Thoracic aorta (tissue), 2 donors: ENCODE data around the gene NFIX. TPM values are rescaled to one million over a fixed set of nuclear protein-coding genes. Genes with fewer than 3 reads are reported as not detected.
"Not testable (repeated sequence)": the region's sequence is repeated elsewhere in the genome, so short reads cannot be mapped to it uniquely, and the experiment has no call there.

ENCODE experiments used
- ATAC-seq: fragments of 150-250 bp; one replicate; pipeline ENCODE4 v1.8.0; 2017; ENCODE audit warnings: low read depth; ENCODE audit not compliant: insufficient number of reproducible peaks, low FRiP score
- DNase-seq: peaks from one replicate; pipeline ENCODE4 v3.0.0-alpha.2; 2020; ENCODE audit warnings: low spot score
- H3K27ac ChIP-seq, 2 donors: fragments of 200-600 bp; sonication (generic); 1 replicate in 1 of 2; 2 replicates in 1 of 2; pipeline ENCODE4 v1.5.1; 2016; ENCODE audit warnings: mild to moderate bottlenecking in 2 of 2, moderate library complexity in 2 of 2
- H3K27me3 ChIP-seq: fragments of 200-600 bp; sonication (generic); replicated peaks from 2 replicates; pipeline ENCODE4 v1.6.0; 2016; ENCODE audit warnings: mild to moderate bottlenecking; ENCODE audit not compliant: insufficient read depth
- H3K36me3 ChIP-seq: fragments of 200-600 bp; sonication (generic); one replicate; pipeline ENCODE4 v1.5.1; 2016
- H3K4me1 ChIP-seq, 2 donors: fragments of 200-600 bp; sonication (generic); 1 replicate in 1 of 2; 2 replicates in 1 of 2; pipeline versions ENCODE4 v1.5.1 to v1.6.0; 2016; ENCODE audit warnings: low read depth in 2 of 2, mild to moderate bottlenecking in 1 of 2; ENCODE audit not compliant: control insufficient read depth in 1 of 2
- H3K4me3 ChIP-seq: fragments of 200-600 bp; sonication (generic); 2 replicates; pipeline ENCODE4 v1.5.1; 2016; ENCODE audit warnings: mild to moderate bottlenecking
- H3K9me3 ChIP-seq: fragments of 200-600 bp; sonication (generic); 2 replicates; pipeline ENCODE4 v1.5.1; 2016
- total RNA-seq, 2 donors: library from RNA; depleted of rRNA; stranded (reverse); fragments of >200 nt; gene quantifications; one replicate each; pipeline versions ENCODE4 v1.1.0 to v1.2.3, GENCODE V29; 2016
- TF ChIP-seq, protein P1 (sequence below): fragments of 200-600 bp; sonication (generic); IDR thresholded peaks from one replicate; pipeline ENCODE4 v1.5.1; 2019; ENCODE audit warnings: antibody characterized with exemption

Gene NFIX
- total RNA-seq, 2 donors from 2014 or later: 126 to 145 TPM

DNA sequence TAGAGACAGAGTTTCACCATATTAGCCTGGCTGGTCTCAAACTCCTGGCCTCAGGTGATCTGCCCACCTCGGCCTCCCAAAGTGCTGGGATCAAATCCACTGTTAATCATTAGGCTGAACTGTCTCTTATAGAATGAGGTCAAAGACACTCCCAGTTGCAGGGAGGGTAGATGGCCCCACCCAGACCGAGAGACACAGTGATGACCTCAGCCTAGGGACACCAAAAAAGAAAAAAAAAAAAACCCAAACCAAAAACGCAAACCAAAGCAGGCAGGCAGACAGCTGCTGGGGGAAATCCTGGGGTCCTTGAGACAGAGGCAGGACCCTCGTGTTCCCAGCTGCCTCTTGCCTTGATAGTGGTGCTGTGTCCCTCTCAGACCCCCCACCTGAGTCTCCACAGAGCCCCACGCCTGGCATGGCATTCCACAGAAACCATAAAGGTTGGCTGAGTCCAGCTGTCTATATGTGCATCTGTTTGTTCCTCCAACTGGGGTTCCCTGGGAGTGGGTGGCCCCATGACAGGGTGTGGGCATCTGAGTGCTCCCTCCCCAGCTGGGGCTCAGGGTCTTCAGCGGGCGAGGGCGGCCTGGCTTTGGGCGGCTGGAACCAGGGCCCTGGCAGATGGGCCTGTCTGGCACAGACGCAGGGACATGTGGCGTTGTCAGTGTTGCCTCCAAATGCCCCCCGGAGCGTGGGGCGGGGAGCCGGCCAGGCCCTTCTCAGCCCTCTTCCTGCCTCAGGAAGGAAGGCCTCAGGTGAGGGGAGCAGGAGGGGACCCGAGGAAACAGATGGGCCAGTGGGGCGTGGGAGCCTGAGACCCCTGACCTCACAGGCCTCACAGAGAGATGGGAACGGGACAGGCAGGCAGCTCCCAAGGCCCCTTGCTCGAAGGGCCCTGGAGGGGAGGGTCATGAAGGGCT lies 20.7 kb upstream of the NFIX start:
- TF ChIP-seq, protein P1, sequence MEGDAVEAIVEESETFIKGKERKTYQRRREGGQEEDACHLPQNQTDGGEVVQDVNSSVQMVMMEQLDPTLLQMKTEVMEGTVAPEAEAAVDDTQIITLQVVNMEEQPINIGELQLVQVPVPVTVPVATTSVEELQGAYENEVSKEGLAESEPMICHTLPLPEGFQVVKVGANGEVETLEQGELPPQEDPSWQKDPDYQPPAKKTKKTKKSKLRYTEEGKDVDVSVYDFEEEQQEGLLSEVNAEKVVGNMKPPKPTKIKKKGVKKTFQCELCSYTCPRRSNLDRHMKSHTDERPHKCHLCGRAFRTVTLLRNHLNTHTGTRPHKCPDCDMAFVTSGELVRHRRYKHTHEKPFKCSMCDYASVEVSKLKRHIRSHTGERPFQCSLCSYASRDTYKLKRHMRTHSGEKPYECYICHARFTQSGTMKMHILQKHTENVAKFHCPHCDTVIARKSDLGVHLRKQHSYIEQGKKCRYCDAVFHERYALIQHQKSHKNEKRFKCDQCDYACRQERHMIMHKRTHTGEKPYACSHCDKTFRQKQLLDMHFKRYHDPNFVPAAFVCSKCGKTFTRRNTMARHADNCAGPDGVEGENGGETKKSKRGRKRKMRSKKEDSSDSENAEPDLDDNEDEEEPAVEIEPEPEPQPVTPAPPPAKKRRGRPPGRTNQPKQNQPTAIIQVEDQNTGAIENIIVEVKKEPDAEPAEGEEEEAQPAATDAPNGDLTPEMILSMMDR: no peak
- peaks cover 0 to 6% of the 10 kb centered on the region in 2 donors for H3K4me1 ChIP-seq
- H3K36me3 ChIP-seq: no peaks in the 10 kb centered on the region
- DNase-seq (no peak), ATAC-seq (no peak)
- no peak overlapping the region for H3K27ac ChIP-seq
- H3K4me3 ChIP-seq: no peak overlapping the region
- H3K27me3 ChIP-seq: no peaks in the 10 kb centered on the region
- no peaks in the 10 kb centered on the region for H3K9me3 ChIP-seq

DNA sequence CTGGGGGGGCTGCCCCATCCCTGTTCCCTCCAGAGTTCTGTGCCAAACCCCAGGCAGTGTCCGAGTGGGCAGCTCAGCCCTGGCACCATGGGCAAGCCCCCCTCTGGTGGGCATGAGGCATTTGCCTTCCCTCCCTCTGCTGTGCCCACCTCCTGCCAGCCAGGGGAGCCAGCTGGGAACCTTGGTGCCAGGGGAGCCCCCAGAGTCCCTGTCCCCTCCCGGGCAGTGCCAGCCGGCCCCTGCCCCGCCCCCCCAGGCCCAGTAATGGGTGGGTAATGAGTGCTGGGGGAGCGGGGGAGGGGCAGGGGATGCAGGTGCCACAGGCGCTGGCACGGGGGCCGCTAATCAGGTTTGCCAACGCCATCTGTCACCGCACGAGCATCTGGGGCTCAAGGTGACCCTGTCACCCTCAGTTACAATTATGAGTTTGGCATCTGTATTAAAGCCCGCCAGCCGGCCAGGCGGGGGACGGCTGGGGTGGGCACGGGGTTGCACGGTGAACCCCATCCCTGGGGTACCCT lies 20.0 kb upstream of the NFIX start:
- DNase-seq (no peak), ATAC-seq (no peak)
- TF ChIP-seq, protein P1: no peak
- H3K4me3 ChIP-seq: no peak overlapping the region
- H3K27ac ChIP-seq: no peak overlapping the region
- no peaks in the 10 kb centered on the region for H3K4me1 ChIP-seq
- H3K27me3 ChIP-seq: no peaks in the 10 kb centered on the region
- no peaks in the 10 kb centered on the region for H3K9me3 ChIP-seq
- H3K36me3 ChIP-seq: no peaks in the 10 kb centered on the region

DNA sequence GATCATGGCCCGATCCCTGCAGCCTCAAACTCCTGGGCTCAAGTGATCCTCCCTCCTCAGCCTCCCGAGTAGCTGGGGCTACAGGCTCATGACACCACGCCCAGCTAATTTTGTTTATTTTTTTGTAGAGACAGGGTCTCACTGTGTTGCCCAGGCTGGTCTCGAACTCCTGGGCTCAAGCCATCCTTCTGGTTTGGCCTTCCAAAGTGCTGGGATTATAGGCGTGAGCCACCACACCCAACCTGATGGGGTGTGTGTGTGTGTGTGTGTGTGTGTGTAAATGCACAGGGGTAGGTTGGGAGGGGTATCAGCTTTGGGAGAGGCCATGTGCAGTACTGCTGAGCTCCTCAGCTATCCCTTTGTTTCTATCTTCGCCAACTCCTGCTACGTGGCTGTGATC lies 19.2 kb upstream of the NFIX start:
- ATAC-seq, H3K4me1 ChIP-seq, H3K4me3 ChIP-seq, H3K9me3 ChIP-seq, H3K27me3 ChIP-seq, H3K36me3 ChIP-seq, H3K27ac ChIP-seq, DNase-seq: not testable (repeated sequence)

DNA sequence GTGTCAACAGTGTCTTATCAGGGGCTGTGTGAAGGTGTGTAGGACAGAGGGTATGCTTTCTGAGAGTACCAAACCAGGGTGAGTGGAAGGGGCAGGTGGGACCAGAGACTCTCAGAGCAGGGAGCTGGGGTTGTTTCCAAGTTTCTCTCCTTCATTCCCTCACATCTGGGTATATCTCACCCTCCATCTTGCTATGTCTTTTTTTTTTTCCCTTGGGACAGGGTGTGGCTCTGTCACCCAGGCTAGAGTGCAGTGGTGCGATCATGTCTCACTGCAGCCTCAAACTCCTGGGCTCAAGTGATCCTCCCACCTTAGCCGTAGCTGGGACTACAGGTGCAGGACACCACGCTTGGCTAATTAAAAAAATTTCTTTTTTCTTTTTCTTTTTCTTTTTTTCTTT lies 15.3 kb upstream of the NFIX start:
- Histone ChIP-seq H3K9me3 (no peaks in the 10 kb centered on the region), H3K4me1 (peaks cover 0 to 5% of the 10 kb centered on the region in 2 donors), H3K27me3 (no peaks in the 10 kb centered on the region), H3K36me3 (no peaks in the 10 kb centered on the region), H3K4me3 (no peak overlapping the region), H3K27ac (no peak overlapping the region)
- no peak for ATAC-seq
- TF ChIP-seq, protein P1: no peak
- no peak for DNase-seq

DNA sequence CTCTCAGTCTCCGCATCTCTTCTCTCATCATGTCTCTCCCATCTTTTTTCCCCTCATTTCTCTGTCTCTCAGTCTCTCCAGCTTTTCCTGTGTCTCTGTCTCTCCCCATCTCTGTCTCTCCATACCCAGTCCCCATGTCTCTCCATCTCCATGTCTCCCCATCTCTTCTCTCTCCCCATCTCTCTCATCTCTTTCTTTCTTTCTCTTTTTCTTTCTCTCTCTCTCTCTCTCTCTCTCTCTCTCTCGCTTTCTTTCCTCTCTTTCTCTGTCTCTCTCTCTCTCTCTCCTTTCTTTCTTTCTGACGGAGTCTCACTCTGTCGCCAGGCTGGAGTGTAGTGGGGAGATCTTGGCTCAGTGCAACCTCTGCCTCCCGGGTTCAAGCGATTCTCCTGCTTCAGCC lies 12.6 kb upstream of the NFIX start:
- H3K4me1 ChIP-seq: peaks cover 0 to 5% of the 10 kb centered on the region in 2 donors
- no peak overlapping the region for H3K4me3 ChIP-seq
- H3K27ac ChIP-seq: no peak overlapping the region
- DNase-seq: no peak
- TF ChIP-seq, protein P1: no peak
- H3K9me3 ChIP-seq: no peaks in the 10 kb centered on the region
- no peaks in the 10 kb centered on the region for H3K36me3 ChIP-seq
- no peak for ATAC-seq
- H3K27me3 ChIP-seq: no peaks in the 10 kb centered on the region
